ENCODE data around the gene SPATA33.
A peak's percentile ranks its signal among the peaks of the same experiment; 100 is the strongest.

The SPATA33 gene

DNA sequence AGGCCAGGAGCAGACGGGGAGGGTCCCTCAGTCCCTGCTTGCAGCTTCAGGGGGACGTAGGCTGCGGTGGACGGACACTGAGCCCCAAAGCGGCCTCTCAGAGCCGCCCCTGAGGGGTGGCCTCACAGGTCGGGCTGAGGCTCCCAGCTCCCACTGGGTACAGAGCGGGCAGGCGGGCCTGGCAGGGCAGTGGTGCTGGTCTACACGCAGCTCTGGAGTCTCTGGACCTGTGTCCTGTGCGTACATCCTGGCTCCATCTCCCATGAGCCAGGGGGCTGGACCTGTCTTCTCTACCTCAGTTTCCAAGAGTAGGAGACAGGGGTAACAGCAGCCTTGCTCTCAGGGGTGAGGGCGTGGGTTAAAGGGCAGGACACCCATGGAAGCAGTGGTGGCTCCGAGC is 42.5 kb upstream of the SPATA33 start:
- ATAC-seq (ENCODE audit: insufficient read depth, low read depth) (no peak), DNase-seq (no peak)
- H4K20me1 ChIP-seq (ENCODE audit: insufficient read depth, low read length): no peaks in the 10 kb centered on the region
- H3K4me2 ChIP-seq (ENCODE audit: insufficient read depth, low read length): no peak overlapping the region
- no peak overlapping the region for H2AFZ ChIP-seq (ENCODE audit: low read depth, low read length)
- peak overlapping the region; percentile 44 for H3K27ac ChIP-seq (ENCODE audit: low read length)
- peaks cover 11% of the 10 kb centered on the region for H3K4me1 ChIP-seq (ENCODE audit: insufficient read depth, low read length)
- no peak for TF ChIP-seq EZH2 (IDR thresholded peaks at IDR 0.05; ENCODE audit: borderline replicate concordance, low read depth, low read length, severe bottlenecking)
- TF ChIP-seq, protein P1, sequence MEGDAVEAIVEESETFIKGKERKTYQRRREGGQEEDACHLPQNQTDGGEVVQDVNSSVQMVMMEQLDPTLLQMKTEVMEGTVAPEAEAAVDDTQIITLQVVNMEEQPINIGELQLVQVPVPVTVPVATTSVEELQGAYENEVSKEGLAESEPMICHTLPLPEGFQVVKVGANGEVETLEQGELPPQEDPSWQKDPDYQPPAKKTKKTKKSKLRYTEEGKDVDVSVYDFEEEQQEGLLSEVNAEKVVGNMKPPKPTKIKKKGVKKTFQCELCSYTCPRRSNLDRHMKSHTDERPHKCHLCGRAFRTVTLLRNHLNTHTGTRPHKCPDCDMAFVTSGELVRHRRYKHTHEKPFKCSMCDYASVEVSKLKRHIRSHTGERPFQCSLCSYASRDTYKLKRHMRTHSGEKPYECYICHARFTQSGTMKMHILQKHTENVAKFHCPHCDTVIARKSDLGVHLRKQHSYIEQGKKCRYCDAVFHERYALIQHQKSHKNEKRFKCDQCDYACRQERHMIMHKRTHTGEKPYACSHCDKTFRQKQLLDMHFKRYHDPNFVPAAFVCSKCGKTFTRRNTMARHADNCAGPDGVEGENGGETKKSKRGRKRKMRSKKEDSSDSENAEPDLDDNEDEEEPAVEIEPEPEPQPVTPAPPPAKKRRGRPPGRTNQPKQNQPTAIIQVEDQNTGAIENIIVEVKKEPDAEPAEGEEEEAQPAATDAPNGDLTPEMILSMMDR (IDR thresholded peaks at IDR 0.05; ENCODE audit: borderline replicate concordance, extremely low read depth, low read length, poor library complexity, severe bottlenecking): no peak
- no peaks in the 10 kb centered on the region for H3K27me3 ChIP-seq (ENCODE audit: insufficient read depth, low read length, poor library complexity)
- no peaks in the 10 kb centered on the region for H3K9me3 ChIP-seq (ENCODE audit: insufficient read depth, low read length, severe bottlenecking)
- H3K4me3 ChIP-seq (ENCODE audit: low read depth in 1 of 2, low read length in 2 of 2): no peak overlapping the region
- H3K9ac ChIP-seq (ENCODE audit: low read depth, low read length): no peak overlapping the region
- H3K36me3 ChIP-seq (ENCODE audit: insufficient read depth, low read length): no peaks in the 10 kb centered on the region
- no peaks in the 10 kb centered on the region for H3K79me2 ChIP-seq (ENCODE audit: insufficient read depth, low read length)

DNA sequence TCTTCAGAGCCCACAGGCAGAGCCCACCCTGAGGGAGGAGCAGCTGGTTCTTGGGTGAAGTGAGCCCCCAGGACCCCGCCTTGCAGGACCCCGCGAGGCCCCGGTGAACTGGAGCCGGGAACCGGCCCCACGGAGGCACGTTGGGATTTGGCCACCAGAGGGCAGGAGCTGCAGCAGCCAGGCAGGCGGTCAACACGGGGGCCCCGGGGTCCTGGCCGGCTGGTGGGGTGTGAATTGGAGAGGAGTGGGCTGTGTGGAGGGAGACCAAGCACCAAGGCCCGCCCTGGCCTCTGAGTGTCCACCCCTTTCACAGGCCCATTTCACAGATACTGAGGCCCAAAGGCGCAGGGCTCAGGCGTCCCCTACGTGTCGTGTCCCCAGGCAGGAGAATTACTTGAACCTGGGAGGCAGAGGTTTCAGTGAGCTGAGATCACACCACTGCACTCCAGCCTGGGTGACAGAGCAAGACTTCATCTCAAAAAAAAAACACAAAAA is 42.0 kb upstream of the SPATA33 start:
- TF ChIP-seq EZH2 (IDR thresholded peaks at IDR 0.05; ENCODE audit: borderline replicate concordance, low read depth, low read length, severe bottlenecking): no peak
- TF ChIP-seq, protein P1 (IDR thresholded peaks at IDR 0.05; ENCODE audit: borderline replicate concordance, extremely low read depth, low read length, poor library complexity, severe bottlenecking): peak; percentile 66
- no peak overlapping the region for H3K4me2 ChIP-seq (ENCODE audit: insufficient read depth, low read length)
- H4K20me1 ChIP-seq (ENCODE audit: insufficient read depth, low read length): no peaks in the 10 kb centered on the region
- H3K9ac ChIP-seq (ENCODE audit: low read depth, low read length): no peak overlapping the region
- H3K4me3 ChIP-seq (ENCODE audit: low read depth in 1 of 2, low read length in 2 of 2): no peak overlapping the region
- no peaks in the 10 kb centered on the region for H3K27me3 ChIP-seq (ENCODE audit: insufficient read depth, low read length, poor library complexity)
- peaks cover 11% of the 10 kb centered on the region for H3K4me1 ChIP-seq (ENCODE audit: insufficient read depth, low read length)
- ATAC-seq (ENCODE audit: insufficient read depth, low read depth) (peak; percentile 41; the same call in 1 of the 3 replicates), DNase-seq (no peak)
- H3K9me3 ChIP-seq (ENCODE audit: insufficient read depth, low read length, severe bottlenecking): no peaks in the 10 kb centered on the region
- no peaks in the 10 kb centered on the region for H3K79me2 ChIP-seq (ENCODE audit: insufficient read depth, low read length)
- H2AFZ ChIP-seq (ENCODE audit: low read depth, low read length): no peak overlapping the region
- H3K27ac ChIP-seq (ENCODE audit: low read length): no peak overlapping the region; the same call in 1 of the 2 replicates
- H3K36me3 ChIP-seq (ENCODE audit: insufficient read depth, low read length): no peaks in the 10 kb centered on the region

DNA sequence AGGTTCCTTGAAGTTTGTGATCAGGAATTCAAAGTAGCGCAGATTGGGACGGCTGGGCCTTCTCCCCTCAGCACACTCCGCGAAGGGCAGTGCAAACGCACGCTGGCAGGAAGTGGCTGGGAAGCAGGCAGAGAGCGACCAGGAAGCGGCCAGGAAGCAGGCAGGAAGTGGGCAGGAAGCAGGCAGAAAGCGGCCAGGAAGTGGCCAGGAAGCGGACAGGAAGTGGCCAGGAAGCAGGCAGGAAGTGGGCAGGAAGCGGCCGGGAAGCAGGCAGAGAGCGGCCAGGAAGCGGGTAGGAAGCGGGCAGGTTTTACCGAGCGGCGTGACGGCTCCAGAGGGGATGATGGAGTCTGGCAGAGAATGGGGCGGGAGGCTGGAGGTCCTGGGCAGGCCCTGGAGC is 41.0 kb upstream of the SPATA33 start:
- Histone ChIP-seq H3K36me3 (ENCODE audit: insufficient read depth, low read length) (no peaks in the 10 kb centered on the region), H3K4me1 (ENCODE audit: insufficient read depth, low read length) (peaks cover 11% of the 10 kb centered on the region), H3K4me3 (ENCODE audit: low read depth in 1 of 2, low read length in 2 of 2) (no peak overlapping the region), H4K20me1 (ENCODE audit: insufficient read depth, low read length) (no peaks in the 10 kb centered on the region), H3K27ac (ENCODE audit: low read length) (peak overlapping the region; percentile 60), H3K4me2 (ENCODE audit: insufficient read depth, low read length) (no peak overlapping the region), H3K9me3 (ENCODE audit: insufficient read depth, low read length, severe bottlenecking) (no peaks in the 10 kb centered on the region), H2AFZ (ENCODE audit: low read depth, low read length) (no peak overlapping the region), H3K9ac (ENCODE audit: low read depth, low read length) (no peak overlapping the region), H3K27me3 (ENCODE audit: insufficient read depth, low read length, poor library complexity) (no peaks in the 10 kb centered on the region), H3K79me2 (ENCODE audit: insufficient read depth, low read length) (no peaks in the 10 kb centered on the region)
- DNase-seq (peak; percentile 39), ATAC-seq (ENCODE audit: insufficient read depth, low read depth) (peak; percentile 34; the same call in 1 of the 3 replicates)
- TF ChIP-seq EZH2 (IDR thresholded peaks at IDR 0.05; ENCODE audit: borderline replicate concordance, low read depth, low read length, severe bottlenecking): no peak
- TF ChIP-seq, protein P1 (IDR thresholded peaks at IDR 0.05; ENCODE audit: borderline replicate concordance, extremely low read depth, low read length, poor library complexity, severe bottlenecking): no peak

All from DND-41 (cell line).